GM12864 (cell line): Measurements from ENCODE around the gene CAMK2B.
"Not testable (repeated sequence)": the region's sequence is repeated elsewhere in the genome, so short reads cannot be mapped to it uniquely, and the experiment has no call there.

ENCODE experiments used
- DNase-seq: peaks from one replicate; pipeline ENCODE4 v3.0.0-alpha.2; 2011; ENCODE audit warnings: low read depth
- H3K4me3 ChIP-seq: 2 replicates; pipeline ENCODE4 v1.5.1; 2011; ENCODE audit warnings: mild to moderate bottlenecking, low read depth, low read length, control low read depth
- CTCF ChIP-seq: IDR thresholded peaks from 2 replicates; pipeline ENCODE4 v1.5.1; 2011; ENCODE audit warnings: low read depth, mild to moderate bottlenecking, moderate library complexity, low read length, control low read depth, inconsistent platforms; ENCODE audit errors: missing control alignments

Gene CAMK2B

DNA sequence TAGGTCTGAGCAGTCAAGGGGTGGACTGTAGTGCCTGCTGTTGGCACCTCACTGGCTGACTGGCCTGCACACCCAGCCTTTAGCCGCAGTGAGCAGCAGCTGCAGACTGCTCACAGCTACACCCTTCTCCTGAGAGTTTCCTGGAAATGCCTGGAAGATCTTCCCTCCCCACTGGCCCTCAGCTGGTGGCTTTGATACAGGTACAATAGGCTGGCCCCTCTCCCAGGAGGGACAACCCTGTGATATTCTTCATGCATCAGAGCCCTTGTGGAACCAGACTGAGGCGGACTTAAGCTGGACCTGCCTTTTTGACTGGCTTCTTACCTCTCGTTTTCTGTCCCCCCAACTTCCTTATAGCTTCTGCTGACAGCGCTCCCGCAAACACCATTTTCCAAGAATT lies 142.6 kb downstream of the CAMK2B start:
- H3K4me3 ChIP-seq = no peak overlapping the region
- no peak for DNase-seq
- TF ChIP-seq CTCF = no peak

- no peak overlapping the region for H3K4me3 ChIP-seq
Measured at GRCh38 chr7:44180631-44181030, 144.8 kb downstream of the CAMK2B start.

GRCh38 chr7:44177570-44178131 lies 147.7 kb downstream of the CAMK2B start:
- TF ChIP-seq CTCF = no peak
- no peak for DNase-seq
- H3K4me3 ChIP-seq = no peak overlapping the region

More at GRCh38 chr7:44180631-44181030, 144.8 kb downstream of the CAMK2B start:
- TF ChIP-seq CTCF = no peak
- no peak for DNase-seq

GRCh38 chr7:44176486-44176885 lies 148.9 kb downstream of the CAMK2B start:
- no peak for DNase-seq
- H3K4me3 ChIP-seq = no peak overlapping the region
- no peak for TF ChIP-seq CTCF

GRCh38 chr7:44175730-44176129 lies 149.7 kb downstream of the CAMK2B start:
- DNase-seq = no peak
- TF ChIP-seq CTCF = no peak
- no peak overlapping the region for H3K4me3 ChIP-seq

GRCh38 chr7:44174694-44174948 lies 150.8 kb downstream of the CAMK2B start:
- not testable (repeated sequence) for DNase-seq, H3K4me3 ChIP-seq

DNA sequence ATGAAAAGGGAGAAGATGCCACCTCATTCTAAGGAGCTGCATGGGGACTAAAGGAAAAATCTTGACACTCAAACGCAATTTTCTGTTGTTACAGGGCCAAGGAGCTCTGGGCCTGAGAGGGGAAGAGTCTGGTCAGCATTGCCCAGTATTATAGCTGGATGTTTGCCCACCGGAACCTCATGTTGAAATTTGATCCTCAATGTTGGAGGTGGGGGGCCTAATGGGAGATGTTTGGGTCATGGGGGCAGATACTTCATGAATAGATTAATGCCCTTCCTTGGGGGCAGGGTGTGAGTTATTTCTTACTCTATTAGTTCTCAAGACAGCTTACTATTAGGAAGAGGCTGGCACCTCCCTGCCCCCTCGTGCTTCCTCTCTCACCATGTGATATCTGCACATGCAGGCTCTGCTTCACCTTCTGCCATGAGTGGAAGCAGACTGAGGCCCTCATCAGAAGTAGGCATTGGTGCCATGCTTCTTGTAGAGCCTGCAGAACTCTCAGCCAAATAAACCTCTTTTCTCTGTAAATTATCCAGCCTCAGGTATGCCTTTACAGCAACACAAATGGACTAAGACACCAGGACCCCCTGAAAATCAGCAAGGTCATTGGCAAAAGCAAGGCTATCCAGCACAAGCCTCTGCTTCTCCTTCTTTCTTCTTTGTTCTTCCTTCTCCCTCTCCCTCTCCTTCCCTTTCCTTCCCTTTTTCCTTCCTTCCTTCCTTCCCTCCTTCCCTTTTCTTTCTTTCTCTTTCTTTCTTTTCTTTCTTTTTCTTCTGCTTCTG lies 151.3 kb downstream of the CAMK2B start:
- TF ChIP-seq CTCF = no peak
- DNase-seq = no peak
- H3K4me3 ChIP-seq = no peak overlapping the region
